GM15510 (cell line): ENCODE measurements around the gene PROSER2.

ENCODE experiments used
- POLR2A ChIP-seq: IDR thresholded peaks from 3 replicates; pipeline ENCODE4 v1.6.1; 2011; ENCODE audit warnings: borderline replicate concordance; ENCODE audit not compliant: insufficient read length; ENCODE audit errors: extremely low read depth

Gene PROSER2

GRCh38 chr10:11879387-11880094, 56.4 kb downstream of the PROSER2 start:
- no peak for TF ChIP-seq POLR2A

- TF ChIP-seq POLR2A: no peak
Observed at GRCh38 chr10:11880151-11881029, 57.2 kb downstream of the PROSER2 start.

GRCh38 chr10:11881030-11881476, 57.9 kb downstream of the PROSER2 start:
- TF ChIP-seq POLR2A: no peak

GRCh38 chr10:11881477-11882417, 58.6 kb downstream of the PROSER2 start:
- no peak for TF ChIP-seq POLR2A

- no peak for TF ChIP-seq POLR2A
Observed at GRCh38 chr10:11882646-11883375, 59.7 kb downstream of the PROSER2 start.

GRCh38 chr10:11884706-11885423, 61.7 kb downstream of the PROSER2 start:
- TF ChIP-seq POLR2A: no peak

- TF ChIP-seq POLR2A: no peak
Observed at GRCh38 chr10:11885437-11886137, 62.4 kb downstream of the PROSER2 start.

GRCh38 chr10:11886138-11886474, 63.0 kb downstream of the PROSER2 start:
- no peak for TF ChIP-seq POLR2A

GRCh38 chr10:11886851-11887250, 63.7 kb downstream of the PROSER2 start:
- TF ChIP-seq POLR2A: no peak

GRCh38 chr10:11887381-11888227, 64.4 kb downstream of the PROSER2 start:
- no peak for TF ChIP-seq POLR2A

- TF ChIP-seq POLR2A: no peak
Observed at GRCh38 chr10:11891776-11892486, 68.8 kb downstream of the PROSER2 start.
